ENCODE data around the gene ATP6AP1.

ATP6AP1 gene

GRCh38 chrX:154462396-154462795, 33.9 kb downstream of the ATP6AP1 start:
- no peak for TF ChIP-seq CTCF (IDR thresholded peaks at IDR 0.05)
- Histone ChIP-seq H3K27me3 (peaks cover 20% of the 10 kb centered on the region), H3K4me1 (ENCODE audit: control insufficient read depth in 1 of 2, insufficient read depth in 1 of 2, low read depth in 1 of 2, low read length in 1 of 2) (peaks cover 5 to 6% of the 10 kb centered on the region in 2 experiments), H3K27ac (no peak overlapping the region), H3K9me3 (no peaks in the 10 kb centered on the region), H3K36me3 (no peaks in the 10 kb centered on the region), H3K4me3 (ENCODE audit: low read depth in 1 of 2, low read length in 1 of 2) (no peak overlapping the region)

- no peaks in the 10 kb centered on the region for H3K36me3 ChIP-seq
- H3K27ac ChIP-seq: no peak overlapping the region
- peaks cover 10% of the 10 kb centered on the region for H3K27me3 ChIP-seq
- no peak overlapping the region for H3K4me3 ChIP-seq (ENCODE audit: low read depth in 1 of 2, low read length in 1 of 2)
- H3K9me3 ChIP-seq: no peaks in the 10 kb centered on the region
- TF ChIP-seq CTCF (IDR thresholded peaks at IDR 0.05): no peak
- H3K4me1 ChIP-seq (ENCODE audit: control insufficient read depth in 1 of 2, insufficient read depth in 1 of 2, low read depth in 1 of 2, low read length in 1 of 2): peaks cover 0 to 1% of the 10 kb centered on the region in 2 experiments
Measured at GRCh38 chrX:154463611-154464220, 35.2 kb downstream of the ATP6AP1 start.

- no peaks in the 10 kb centered on the region for H3K36me3 ChIP-seq
- H3K27ac ChIP-seq: no peak overlapping the region
- H3K4me1 ChIP-seq (ENCODE audit: control insufficient read depth in 1 of 2, insufficient read depth in 1 of 2, low read depth in 1 of 2, low read length in 1 of 2): no peaks in the 10 kb centered on the region
- H3K27me3 ChIP-seq: no peaks in the 10 kb centered on the region
- H3K4me3 ChIP-seq (ENCODE audit: low read depth in 1 of 2, low read length in 1 of 2): no peak overlapping the region
- H3K9me3 ChIP-seq: no peaks in the 10 kb centered on the region
- no peak for TF ChIP-seq CTCF (IDR thresholded peaks at IDR 0.05)
Measured at GRCh38 chrX:154464806-154465365, 36.4 kb downstream of the ATP6AP1 start.

GRCh38 chrX:154465601-154466000, 37.1 kb downstream of the ATP6AP1 start:
- Histone ChIP-seq H3K4me1 (ENCODE audit: control insufficient read depth in 1 of 2, insufficient read depth in 1 of 2, low read depth in 1 of 2, low read length in 1 of 2) (no peaks in the 10 kb centered on the region), H3K4me3 (ENCODE audit: low read depth in 1 of 2, low read length in 1 of 2) (no peak overlapping the region), H3K9me3 (no peaks in the 10 kb centered on the region), H3K36me3 (no peaks in the 10 kb centered on the region), H3K27ac (no peak overlapping the region), H3K27me3 (no peaks in the 10 kb centered on the region)
- TF ChIP-seq CTCF (IDR thresholded peaks at IDR 0.05): no peak

GRCh38 chrX:154466036-154466435, 37.6 kb downstream of the ATP6AP1 start:
- no peaks in the 10 kb centered on the region for H3K36me3 ChIP-seq
- H3K4me1 ChIP-seq (ENCODE audit: control insufficient read depth in 1 of 2, insufficient read depth in 1 of 2, low read depth in 1 of 2, low read length in 1 of 2): no peaks in the 10 kb centered on the region
- TF ChIP-seq CTCF (IDR thresholded peaks at IDR 0.05): no peak
- no peak overlapping the region for H3K27ac ChIP-seq
- no peak overlapping the region for H3K4me3 ChIP-seq (ENCODE audit: low read depth in 1 of 2, low read length in 1 of 2)
- no peaks in the 10 kb centered on the region for H3K27me3 ChIP-seq
- H3K9me3 ChIP-seq: no peaks in the 10 kb centered on the region

Data from neutrophil (primary cell).